NCI-H2081 treated with DMSO at 0.1 percent for 48 hours (cell line): ENCODE results near the gene GARIN1A.

Experiments used
- DNase-seq: peaks from one replicate; lab custom pipeline; 2025; lab: John Stamatoyannopoulos, UW

Gene GARIN1A

GRCh38 chr7:128718967-128719642 is 47.0 kb downstream of the GARIN1A start:
- no peak for DNase-seq

- no peak for DNase-seq
These were observed 49.3 kb downstream of the GARIN1A start for GRCh38 chr7:128721376-128721775.
